HG03064 (cell line): ENCODE data around the gene CNTNAP2.

Experiments
- ATAC-seq: cut with Tn5 transposase; IDR thresholded peaks from one replicate; pipeline ENCODE4 v1.9.1; 2021; ENCODE audit warnings: low read depth; ENCODE audit not compliant: unreplicated experiment

CNTNAP2 gene

GRCh38 chr7:148255333-148255732 is 2138.7 kb downstream of the CNTNAP2 start:
- no peak for ATAC-seq

DNA sequence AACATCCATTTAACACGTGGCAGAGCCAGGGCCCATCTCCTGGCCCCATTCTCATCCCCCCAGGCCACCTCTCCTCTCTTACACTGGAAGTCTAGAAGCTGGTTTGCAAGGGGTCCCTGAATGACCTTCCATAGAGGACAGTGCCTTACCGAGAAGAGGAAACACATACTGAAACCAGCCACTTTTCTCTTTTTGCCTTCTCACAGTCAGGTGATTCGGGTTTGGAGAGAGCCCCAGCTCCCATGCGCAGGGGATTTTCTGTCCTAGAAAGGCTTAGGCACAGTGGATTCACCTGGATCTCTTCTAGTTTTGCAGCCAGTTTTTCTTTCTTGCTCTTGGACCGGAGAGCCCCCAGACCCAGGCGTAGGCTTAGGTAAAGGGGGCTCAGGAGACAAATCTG is 2139.8 kb downstream of the CNTNAP2 start:
- ATAC-seq, result no peak

DNA sequence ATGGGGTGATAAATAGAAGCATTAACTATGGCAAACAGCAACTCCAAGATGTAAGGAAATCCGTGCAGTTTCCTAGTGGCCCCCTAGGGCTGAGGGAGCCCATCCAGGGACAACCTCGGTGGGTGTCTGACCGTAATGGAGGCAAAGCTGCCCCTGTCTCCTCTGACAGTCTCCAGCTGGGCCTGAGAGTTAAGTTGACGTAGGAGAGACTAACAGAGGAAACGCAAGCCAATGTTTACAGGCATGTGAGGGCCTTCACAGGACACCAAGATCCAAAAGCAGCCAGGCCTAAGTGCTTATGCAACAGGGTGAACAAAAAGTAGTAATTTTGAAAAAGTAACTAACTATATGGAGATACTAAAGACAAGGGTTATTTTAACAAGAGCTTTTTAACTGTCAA is 2144.0 kb downstream of the CNTNAP2 start:
- no peak for ATAC-seq

DNA sequence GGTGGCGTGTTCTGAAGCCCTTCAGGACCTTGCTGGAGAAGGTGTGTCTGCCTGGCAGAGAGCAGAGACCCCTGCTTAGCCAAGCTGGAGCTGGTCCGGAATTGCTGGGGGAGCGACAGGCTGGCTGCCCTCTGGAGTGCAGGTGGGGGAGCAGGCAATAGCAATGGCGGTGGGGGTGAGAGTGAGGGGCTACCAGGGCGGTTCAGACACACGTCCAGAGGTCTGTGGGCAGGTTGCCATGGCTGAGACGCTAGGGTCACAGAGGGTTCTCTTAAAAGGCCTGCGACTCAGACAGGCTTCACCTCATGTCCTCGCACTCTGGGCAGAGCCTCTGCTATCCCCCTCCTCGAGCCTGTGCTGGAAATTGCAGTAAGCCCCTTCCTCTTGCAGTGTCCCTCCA is 2144.9 kb downstream of the CNTNAP2 start:
- no peak for ATAC-seq

- no peak for ATAC-seq
Observed at GRCh38 chr7:148261996-148262688, 2145.5 kb downstream of the CNTNAP2 start.

- ATAC-seq, result no peak
Observed at GRCh38 chr7:148262721-148263229, 2146.2 kb downstream of the CNTNAP2 start.

- ATAC-seq, result no peak
Observed at GRCh38 chr7:148264933-148265557, 2148.4 kb downstream of the CNTNAP2 start.

DNA sequence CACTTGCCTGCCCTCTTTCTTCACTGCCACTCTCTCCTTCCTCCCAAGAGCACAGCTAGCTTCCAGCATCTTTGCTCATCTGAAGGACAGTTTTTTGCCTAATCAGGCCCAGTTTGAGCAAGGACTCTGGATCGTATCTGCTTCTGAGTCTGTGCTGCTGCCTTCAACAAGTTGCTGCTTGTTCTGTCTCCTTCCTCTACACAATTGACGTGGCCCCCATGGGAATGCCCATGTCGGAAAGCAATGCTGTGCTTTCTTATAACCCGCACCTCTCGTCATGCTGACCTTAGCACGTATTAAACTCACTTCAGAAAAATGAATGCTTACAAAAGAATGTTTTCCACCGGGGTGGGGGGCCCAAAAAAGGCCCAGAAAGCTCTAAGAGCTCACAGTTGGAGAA is 2149.3 kb downstream of the CNTNAP2 start:
- ATAC-seq, result no peak

DNA sequence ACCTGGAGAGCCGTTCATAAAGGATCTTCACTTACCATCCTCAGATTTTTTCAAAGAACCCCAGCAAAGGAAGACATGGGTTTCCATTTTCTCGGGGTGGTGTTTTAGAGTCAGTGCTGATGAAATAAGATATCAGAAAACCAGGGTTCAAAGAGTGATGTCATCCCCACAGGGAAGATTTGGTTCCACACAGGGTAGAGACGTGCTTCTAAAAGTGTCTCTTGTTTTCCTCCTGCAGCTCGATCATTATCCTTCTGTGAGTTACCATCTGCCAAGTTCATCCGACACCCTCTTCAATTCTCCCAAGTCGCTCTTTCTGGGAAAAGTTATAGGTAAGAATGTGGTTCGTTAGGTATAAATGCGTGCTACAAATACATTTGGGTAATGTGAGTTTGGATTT is 2150.2 kb downstream of the CNTNAP2 start:
- ATAC-seq, result no peak

DNA sequence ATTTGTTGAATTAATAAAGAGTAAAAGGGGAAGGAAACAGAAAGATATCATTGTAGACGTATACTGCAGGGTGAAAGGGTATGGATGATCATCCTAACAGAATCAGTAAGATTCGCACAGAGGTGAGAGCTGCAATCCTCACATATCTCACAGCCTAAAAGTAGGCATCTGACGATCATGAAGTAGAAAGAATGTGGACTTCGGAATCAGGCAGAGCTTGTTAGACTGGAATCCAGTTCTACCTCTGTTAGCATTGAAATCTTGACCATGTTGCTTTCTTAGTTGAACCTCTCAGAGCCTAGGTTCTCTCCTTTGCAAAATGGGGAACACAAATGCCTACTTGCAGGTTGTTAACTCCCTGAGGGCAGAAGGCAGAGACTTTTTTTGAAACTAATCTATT is 2154.0 kb downstream of the CNTNAP2 start:
- ATAC-seq, result no peak

DNA sequence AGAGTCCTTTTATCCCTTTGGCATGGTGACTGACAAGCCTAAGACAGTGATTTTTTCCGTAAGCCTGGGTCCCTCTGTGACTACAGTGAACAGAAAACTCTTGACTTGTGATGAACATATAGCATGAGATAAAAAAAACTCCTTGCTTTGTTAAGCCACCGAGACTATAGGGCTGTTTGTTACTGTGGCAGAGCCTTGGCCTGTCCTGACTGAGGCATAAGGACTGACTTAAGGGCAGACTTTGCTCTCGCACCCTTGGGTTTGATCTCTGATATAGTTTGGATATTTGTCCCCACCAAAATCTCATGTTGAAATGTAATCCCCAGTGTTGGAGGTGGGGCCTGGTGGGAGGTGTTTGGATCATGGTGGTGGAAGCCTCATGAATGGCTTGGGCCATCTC is 2157.5 kb downstream of the CNTNAP2 start:
- ATAC-seq, result no peak

- ATAC-seq, result no peak
Observed at GRCh38 chr7:148275359-148275890, 2158.8 kb downstream of the CNTNAP2 start.

DNA sequence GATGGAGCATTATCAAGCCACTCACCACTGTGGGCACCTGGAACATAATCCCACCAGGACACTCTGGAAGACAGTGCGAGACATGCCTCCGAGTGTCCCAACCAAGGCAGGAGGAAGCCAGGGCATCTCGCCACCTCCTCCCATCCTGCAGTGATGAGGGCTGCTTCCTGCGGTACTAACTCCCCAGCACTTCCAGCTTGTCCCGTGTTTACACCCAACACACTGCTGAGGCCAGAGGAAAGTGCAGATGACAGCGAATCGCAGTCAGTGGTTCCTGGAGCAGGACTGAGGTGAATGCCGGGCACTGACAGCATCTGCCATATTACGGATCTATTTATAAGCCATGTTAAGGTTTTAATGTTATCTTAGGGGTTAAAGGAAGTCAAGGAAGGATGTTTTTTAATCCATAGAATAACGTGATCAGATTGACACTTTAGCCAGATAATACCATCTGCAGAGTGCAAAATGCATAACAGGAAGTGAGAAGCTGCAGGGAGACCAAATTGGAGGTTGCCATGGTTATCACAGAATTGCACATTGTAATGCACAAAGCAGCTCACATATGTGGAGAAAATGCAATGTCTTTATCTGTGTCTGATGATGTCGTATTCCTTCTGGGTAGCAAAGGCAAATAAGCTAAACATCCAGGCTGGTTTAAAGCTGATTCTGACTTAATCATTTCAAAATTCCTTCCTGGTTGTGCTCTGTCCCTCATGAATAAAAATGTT is 2159.9 kb downstream of the CNTNAP2 start:
- no peak for ATAC-seq

DNA sequence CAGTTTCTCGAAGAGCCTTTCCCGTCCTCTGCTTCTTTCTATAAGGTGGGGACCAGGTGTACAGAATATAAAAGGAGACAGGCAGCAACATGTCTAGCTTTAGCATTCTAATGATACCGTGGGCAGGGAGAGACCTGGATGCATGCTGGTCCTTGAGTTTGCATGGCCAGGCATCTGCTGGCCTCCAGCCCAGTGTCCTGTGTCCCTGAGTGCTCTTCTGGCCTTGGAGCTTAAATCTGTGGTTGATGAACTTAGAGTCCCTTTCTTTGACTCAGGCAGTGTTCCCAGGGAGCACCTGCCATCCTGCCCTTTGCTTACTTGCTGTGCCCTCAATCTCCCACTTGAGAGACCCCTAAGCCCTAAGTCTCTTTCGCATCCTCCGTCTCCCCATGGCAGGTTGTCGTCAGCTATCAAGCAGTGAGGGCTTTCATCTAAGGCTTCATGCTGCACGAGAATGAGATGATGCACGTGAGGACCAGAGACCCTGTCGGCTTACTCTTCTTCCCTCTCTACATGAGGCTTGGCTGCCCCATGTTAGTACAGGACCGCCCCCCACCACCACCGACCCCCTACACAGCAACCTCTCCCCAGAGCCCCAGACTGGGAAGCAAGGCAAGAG is 2160.6 kb downstream of the CNTNAP2 start:
- ATAC-seq, result no peak

DNA sequence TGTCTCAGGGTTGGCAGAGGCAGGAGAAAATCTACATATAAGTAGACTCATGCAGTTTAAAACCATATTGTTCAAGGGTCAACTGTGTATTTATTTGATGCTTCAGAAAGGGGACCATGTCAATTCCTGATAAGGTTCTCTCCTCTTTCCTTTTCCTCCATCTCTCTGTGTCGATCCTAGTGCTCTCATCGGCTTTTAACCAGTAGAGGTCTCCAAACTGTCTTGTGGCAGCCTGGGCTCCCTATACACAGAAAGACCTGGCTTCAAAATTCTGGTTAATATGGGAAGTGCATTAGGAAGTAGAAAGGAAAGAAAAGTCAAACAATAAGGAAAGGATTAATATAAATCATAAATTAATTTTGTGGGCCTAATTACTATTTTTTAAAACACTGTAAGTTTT is 2169.5 kb downstream of the CNTNAP2 start:
- no peak for ATAC-seq

GRCh38 chr7:148287538-148287937 is 2170.9 kb downstream of the CNTNAP2 start:
- ATAC-seq, result no peak

DNA sequence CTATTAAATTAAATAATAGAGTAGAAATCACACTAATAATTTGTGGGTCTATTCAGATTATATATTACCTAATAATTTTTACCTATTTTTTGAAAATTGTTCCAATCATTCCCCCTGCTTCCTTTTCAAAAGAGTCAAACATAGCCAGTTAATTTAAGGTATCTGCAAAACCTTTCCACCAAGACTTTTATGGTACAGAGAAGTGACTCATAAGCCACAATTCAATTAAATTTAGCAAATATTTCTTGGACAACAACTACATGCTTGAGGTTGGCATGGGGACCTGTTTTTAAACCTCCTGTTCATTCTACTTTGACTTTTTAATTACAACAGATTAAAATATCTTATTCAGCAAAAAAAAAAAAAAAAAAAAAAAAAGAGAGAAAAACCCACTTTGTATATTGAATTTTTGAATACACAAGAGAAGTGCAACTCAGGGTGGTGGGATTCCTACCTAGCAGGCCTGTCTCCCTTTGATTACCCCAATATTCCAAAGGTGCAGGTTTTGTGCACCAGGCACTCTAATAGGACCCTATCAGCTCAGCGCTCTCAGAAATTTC is 2172.1 kb downstream of the CNTNAP2 start:
- ATAC-seq, result no peak

DNA sequence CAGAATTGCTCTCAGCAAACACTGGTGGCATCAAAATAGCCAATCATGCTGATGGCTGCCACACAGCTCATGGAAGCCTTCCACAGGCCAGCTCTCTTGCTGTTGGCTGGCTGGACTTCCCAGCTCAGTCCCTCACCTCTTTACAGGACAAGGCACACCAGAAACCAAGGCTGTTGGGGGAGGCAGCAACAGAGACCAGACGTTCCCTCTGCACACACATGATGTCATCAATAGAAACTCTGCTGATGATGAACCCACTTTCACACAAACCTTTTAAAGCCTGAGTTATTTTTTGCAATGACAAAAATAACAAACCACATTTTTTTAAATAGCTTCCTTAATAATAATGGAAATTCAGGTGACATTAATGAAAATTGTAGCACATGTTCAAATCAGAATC is 2173.0 kb downstream of the CNTNAP2 start:
- no peak for ATAC-seq

GRCh38 chr7:148290538-148290937 is 2173.9 kb downstream of the CNTNAP2 start:
- no peak for ATAC-seq

GRCh38 chr7:148291799-148292198 is 2175.2 kb downstream of the CNTNAP2 start:
- ATAC-seq, result no peak
